Placental epithelial cell (primary cell): ENCODE data around the gene CLEC4C. TPM values are rescaled to one million over a fixed set of nuclear protein-coding genes. Genes with fewer than 3 reads are reported as not detected.

Experiments used
- small RNA-seq: library from RNA; depleted of rRNA; stranded (forward); fragments of <200 nt; gene quantifications from one replicate; pipeline ENCODE3, GENCODE V24; 2012
- total RNA-seq: library from RNA; depleted of rRNA; stranded (reverse); fragments of >200 nt; gene quantifications from 2 replicates; pipeline ENCODE4 v1.2.3, GENCODE V29; 2012

CLEC4C gene, protein sequence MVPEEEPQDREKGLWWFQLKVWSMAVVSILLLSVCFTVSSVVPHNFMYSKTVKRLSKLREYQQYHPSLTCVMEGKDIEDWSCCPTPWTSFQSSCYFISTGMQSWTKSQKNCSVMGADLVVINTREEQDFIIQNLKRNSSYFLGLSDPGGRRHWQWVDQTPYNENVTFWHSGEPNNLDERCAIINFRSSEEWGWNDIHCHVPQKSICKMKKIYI
- total RNA-seq: not detected in 2 replicates

GRCh38 chr12:7747246-7747645 is at the start of gene CLEC4C:
CLEC4C (minus strand) TSS chr12:7747375; CDS start chr12:7747348, 27 bp downstream.

GRCh38 chr12:7788884-7789528 is 41.8 kb upstream of the CLEC4C start, which contains the start of gene NANOG:
NANOG (plus strand) TSS chr12:7789402; CDS start chr12:7789615, 213 bp downstream.

DNA sequence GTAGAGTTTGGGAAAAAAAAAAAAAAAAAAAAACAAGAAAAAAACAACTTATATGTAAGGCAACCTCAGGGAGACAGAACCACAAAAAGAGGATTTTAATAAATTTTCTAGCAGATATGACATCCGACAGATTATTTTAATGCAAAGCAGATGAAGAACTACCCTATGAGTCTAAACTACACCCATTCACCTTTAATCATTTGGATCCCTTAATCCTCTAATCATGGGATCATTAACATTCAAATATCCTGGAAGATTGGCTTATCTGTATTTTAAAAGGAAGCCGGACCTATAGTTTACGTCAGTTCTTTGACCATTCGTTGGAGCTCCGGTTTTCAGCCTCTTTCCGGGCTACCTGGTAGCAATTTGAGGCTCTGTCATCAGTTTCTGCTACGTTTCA is 36.0 kb downstream of the CLEC4C start, which contains the start of gene DPPA3:
TSS of gene DPPA3 (plus strand) at position 301 of the 400 bp plus-strand sequence. CDS start 138 bp downstream, outside the sequence.

DNA sequence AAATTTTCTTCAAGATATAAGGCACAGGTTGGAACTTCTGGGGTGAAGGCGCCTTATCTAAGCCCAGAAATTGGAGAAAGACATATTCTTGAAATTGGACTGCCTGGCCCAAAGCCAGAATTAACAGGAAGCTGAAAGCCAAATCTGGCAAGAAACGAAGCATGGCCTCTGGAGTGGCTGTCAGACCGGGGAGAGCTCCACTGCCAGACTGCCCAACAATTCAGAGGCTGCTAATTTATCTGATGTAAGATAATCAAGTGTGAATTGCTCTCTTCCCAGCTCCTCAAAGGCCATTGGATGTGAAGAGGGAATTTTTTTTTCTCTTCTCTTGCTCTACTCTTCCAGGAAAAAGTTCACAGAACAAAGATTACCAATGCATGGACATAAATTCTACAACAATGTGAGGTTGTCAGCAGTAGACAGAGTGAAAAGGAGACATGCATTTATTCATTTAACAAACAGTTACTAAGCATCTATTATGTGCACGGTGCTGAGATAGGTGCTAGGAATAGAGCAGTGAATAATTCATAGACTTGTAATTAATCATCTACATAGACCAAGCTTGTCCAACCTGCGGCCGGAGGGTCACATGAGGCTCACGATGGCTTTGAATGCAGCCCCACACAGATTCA is 51.5 kb downstream of the CLEC4C start, which contains the start of gene GDF3:
TSS of gene GDF3 (minus strand) at position 210 of the 632 bp plus-strand sequence. CDS start at position 163, 47 bp downstream.

Small RNA genes lying within 50 kb of the gene (small RNA-seq; reads per million reads assigned to genes)
- not detected for gene RF00019

Other genes with a start within 250 kb of the CLEC4C start
- gene CD163, start 243.6 kb downstream of the CLEC4C start, total RNA-seq: not detected in 2 replicates
- gene APOBEC1, start 81.5 kb downstream of the CLEC4C start, total RNA-seq: not detected in 2 replicates
- gene GDF3, start 51.6 kb downstream of the CLEC4C start, total RNA-seq: not detected in 2 replicates
- not detected in 2 replicates for gene DPPA3, start 35.9 kb downstream of the CLEC4C start, total RNA-seq
- not detected in 2 replicates for gene NANOGNB, start 17.8 kb upstream of the CLEC4C start, total RNA-seq
- gene NANOG, start 42.0 kb upstream of the CLEC4C start, total RNA-seq: under 0.01 and 0.11 TPM in 2 replicates
- gene SLC2A14, start 125.5 kb upstream of the CLEC4C start, total RNA-seq: not detected in 2 replicates
- gene SLC2A3, start 188.8 kb upstream of the CLEC4C start, total RNA-seq: 19.3 and 21.2 TPM in 2 replicates